ENCODE data around the gene EOMES. TPM values are rescaled to one million over a fixed set of nuclear protein-coding genes. Genes with fewer than 3 reads are reported as not detected.

Gene EOMES
- total RNA-seq, 2 donors from 2014 or later = 0.24 to 0.32 TPM

GRCh38 chr3:27688053-27688452 is 34.1 kb downstream of the EOMES start:
- DNase-seq (ENCODE audit: low spot score) = no peak
- intact Hi-C loops (cut with DNase I) = loop anchor here in 1 of 2 donors (10.0 kb wide), 1 partner anchor 373 kb away; no protein-coding TSS in a partner anchor

- intact Hi-C loops (cut with DNase I) = loop anchor here in 1 of 2 donors (10.0 kb wide), 1 partner anchor 372 kb away; no protein-coding TSS in a partner anchor
- no peak for DNase-seq (ENCODE audit: low spot score)
These were observed 35.5 kb downstream of the EOMES start for GRCh38 chr3:27686642-27687041.

- intact Hi-C loops (cut with DNase I) = loop anchor here in 1 of 2 donors (10.0 kb wide), 1 partner anchor 371 kb away; no protein-coding TSS in a partner anchor
- no peak for DNase-seq (ENCODE audit: low spot score)
These were observed 36.6 kb downstream of the EOMES start for GRCh38 chr3:27685474-27685873.

- DNase-seq (ENCODE audit: low spot score) = no peak
- intact Hi-C loops (cut with DNase I) = loop anchor here in 1 of 2 donors (10.0 kb wide), 1 partner anchor 370 kb away; no protein-coding TSS in a partner anchor
These were observed 37.8 kb downstream of the EOMES start for GRCh38 chr3:27684302-27684701.

GRCh38 chr3:27681249-27681748 is 40.8 kb downstream of the EOMES start:
- intact Hi-C loops (cut with DNase I) = loop anchor here in 1 of 2 donors (10.0 kb wide), 1 partner anchor 366 kb away; no protein-coding TSS in a partner anchor
- DNase-seq (ENCODE audit: low spot score) = no peak

DNA sequence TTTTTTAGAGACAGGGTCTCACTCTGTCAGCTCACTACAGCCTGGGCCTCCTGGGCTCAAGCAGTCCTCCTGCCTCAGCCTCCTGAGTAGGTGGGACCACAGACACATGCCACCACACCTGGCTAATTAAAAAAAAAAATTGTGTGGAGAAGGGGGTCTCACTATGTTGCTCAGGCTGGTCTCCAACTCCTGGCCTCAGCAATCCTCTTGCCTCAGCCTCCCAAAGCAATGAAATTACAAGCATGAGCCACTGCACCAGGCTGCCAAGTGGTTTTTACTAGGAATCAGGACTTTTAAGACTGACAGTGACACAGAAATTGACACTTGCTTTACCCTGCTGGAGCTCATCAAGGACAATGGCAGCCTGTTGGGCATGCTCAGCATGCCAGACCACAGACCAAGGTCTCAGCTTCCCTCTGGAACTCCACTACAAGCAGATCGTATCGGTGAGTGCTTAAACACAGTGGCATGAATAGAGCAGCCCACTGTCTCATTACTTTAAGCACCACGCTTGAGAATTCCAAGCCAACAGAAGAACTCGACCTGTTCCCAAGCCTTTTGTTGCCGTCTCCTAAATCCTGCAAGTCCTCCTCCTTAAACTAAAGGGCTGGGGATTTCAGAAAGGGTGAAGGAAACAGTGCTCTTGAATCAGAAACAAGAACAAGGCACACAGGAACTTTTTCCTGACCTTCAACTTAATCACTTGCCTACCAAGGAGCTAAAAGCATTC is 41.4 kb downstream of the EOMES start:
- intact Hi-C loops (cut with DNase I) = loop anchor here in 1 of 2 donors (10.0 kb wide), 1 partner anchor 366 kb away; no protein-coding TSS in a partner anchor
- no peak for DNase-seq (ENCODE audit: low spot score)

- no peak for DNase-seq (ENCODE audit: low spot score)
- intact Hi-C loops (cut with DNase I) = loop anchor here in 1 of 2 donors (10.0 kb wide), 1 partner anchor 365 kb away; no protein-coding TSS in a partner anchor
These were observed 42.4 kb downstream of the EOMES start for GRCh38 chr3:27679691-27680090.

GRCh38 chr3:27678234-27678633 is 43.9 kb downstream of the EOMES start:
- intact Hi-C loops (cut with DNase I) = no loop called here
- DNase-seq (ENCODE audit: low spot score) = no peak

- DNase-seq (ENCODE audit: low spot score) = no peak
- intact Hi-C loops (cut with DNase I) = no loop called here
These were observed 44.6 kb downstream of the EOMES start for GRCh38 chr3:27677565-27677964.

GRCh38 chr3:27675287-27675686 is 46.8 kb downstream of the EOMES start:
- intact Hi-C loops (cut with DNase I) = no loop called here
- DNase-seq (ENCODE audit: low spot score) = no peak

GRCh38 chr3:27673701-27674100 is 48.4 kb downstream of the EOMES start:
- DNase-seq (ENCODE audit: low spot score) = no peak
- intact Hi-C loops (cut with DNase I) = no loop called here

DNA sequence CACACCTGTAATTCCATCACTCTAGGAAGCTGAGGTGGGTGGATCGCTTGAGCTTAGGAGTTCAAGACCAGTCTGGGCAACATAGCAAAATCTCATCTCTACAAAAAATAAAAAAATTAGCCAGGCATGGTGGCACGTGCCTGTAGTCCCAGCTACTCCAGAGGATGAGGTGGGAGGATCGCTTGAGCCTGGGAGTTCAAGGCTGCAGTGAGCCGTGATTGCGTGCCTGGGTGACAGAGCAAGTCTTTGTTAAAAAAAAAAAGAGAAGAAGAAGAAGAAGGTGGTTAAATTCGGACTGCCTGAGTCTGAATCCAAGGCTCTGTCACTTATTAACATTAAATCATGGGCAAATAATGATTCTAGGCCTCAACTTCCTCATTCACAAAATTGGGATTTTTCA is 51.0 kb downstream of the EOMES start:
- no peak for DNase-seq (ENCODE audit: low spot score)
- intact Hi-C loops (cut with DNase I) = no loop called here

- no peak for DNase-seq (ENCODE audit: low spot score)
- intact Hi-C loops (cut with DNase I) = no loop called here
These were observed 51.5 kb downstream of the EOMES start for GRCh38 chr3:27670619-27671018.

GRCh38 chr3:27669591-27669990 is 52.5 kb downstream of the EOMES start:
- DNase-seq (ENCODE audit: low spot score) = no peak
- intact Hi-C loops (cut with DNase I) = no loop called here

- no peak for DNase-seq (ENCODE audit: low spot score)
These were observed 54.4 kb downstream of the EOMES start for GRCh38 chr3:27667751-27668150.

DNA sequence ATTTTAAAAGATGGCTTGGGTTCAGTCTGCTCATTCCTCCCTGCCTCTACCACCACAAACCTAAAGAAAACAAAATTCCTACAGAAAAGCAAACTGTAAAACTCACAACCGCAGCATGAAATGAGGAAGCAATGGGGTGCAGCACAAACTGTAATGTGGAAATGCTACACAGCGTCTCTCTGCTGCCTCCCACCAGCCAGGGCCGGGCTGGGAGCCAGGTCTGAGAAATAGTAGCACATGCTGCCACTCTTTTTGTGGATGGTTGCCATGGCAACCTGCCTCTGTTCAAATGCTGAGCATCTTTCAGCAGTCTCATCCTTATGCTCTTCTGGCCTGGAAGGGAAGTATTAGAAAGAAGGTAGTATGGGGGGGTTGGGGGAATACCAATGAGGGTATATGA is 55.4 kb downstream of the EOMES start:
- intact Hi-C loops (cut with DNase I) = no loop called here
- DNase-seq (ENCODE audit: low spot score) = peak; percentile 94

More at GRCh38 chr3:27667751-27668150, 54.4 kb downstream of the EOMES start:
- intact Hi-C loops (cut with DNase I) = no loop called here

- intact Hi-C loops (cut with DNase I) = no loop called here
- DNase-seq (ENCODE audit: low spot score) = no peak
These were observed 55.9 kb downstream of the EOMES start for GRCh38 chr3:27666272-27666671.
